SHP77 treated with DMSO at 0.1 percent for 48 hours (cell line): ENCODE results near the gene TMEM53.
A peak's percentile ranks its signal among the peaks of the same experiment; 100 is the strongest.

Experiments used
- DNase-seq: peaks from one replicate; lab custom pipeline; 2025; lab: John Stamatoyannopoulos, UW

TMEM53 gene

GRCh38 chr1:44696789-44697345 lies 22.6 kb upstream of the TMEM53 start:
- DNase-seq: no peak

GRCh38 chr1:44696101-44696500 lies 21.8 kb upstream of the TMEM53 start:
- DNase-seq: no peak

GRCh38 chr1:44695671-44696070 lies 21.4 kb upstream of the TMEM53 start:
- DNase-seq: no peak

- DNase-seq: no peak
Measured at GRCh38 chr1:44694863-44695478, 20.7 kb upstream of the TMEM53 start.

DNA sequence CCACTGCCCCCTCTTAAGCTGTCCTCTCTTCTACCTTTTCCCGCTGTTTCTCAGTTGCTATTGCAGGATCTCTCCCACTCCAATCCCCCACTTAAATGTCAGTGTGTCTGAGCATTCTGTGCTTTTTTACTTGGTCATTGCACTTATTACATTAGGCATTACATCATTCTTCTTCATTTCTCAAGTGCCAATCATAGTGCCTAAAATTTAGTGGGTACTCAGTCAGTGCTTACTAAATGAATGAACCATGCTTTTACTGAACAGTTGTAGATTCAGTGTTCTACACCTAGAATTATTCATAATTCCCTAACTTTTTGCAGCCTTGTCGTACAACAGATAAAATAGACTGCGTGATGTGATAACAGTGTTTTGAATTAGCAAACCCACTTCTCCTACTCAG lies 19.6 kb upstream of the TMEM53 start:
- DNase-seq: no peak

DNA sequence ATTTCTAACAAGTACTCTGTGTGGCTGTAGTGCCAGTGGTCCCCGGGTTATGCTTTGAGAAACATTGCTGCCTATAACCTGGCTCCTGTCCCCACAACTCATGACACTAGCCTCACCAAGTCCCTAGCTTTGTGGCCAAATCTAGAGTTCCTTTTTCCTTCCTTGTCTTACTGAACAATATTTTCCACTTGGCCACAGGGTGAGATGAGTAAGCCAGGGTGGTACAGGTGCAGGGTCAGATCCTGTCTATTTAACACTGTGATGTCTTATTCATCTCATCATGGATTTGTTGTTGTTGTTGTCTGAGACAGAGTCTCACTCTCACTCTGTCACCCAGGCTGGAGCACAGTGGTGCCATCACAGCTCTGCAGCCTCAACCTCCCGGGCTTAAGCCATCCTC lies 18.9 kb upstream of the TMEM53 start:
- no peak for DNase-seq

- DNase-seq: no peak
Measured at GRCh38 chr1:44689447-44689765, 15.1 kb upstream of the TMEM53 start.

- no peak for DNase-seq
Measured at GRCh38 chr1:44688760-44689446, 14.6 kb upstream of the TMEM53 start.

GRCh38 chr1:44685881-44686280 lies 11.6 kb upstream of the TMEM53 start:
- DNase-seq: no peak

- DNase-seq: no peak
Measured at GRCh38 chr1:44685218-44685617, 10.9 kb upstream of the TMEM53 start.

- no peak for DNase-seq
Measured at GRCh38 chr1:44684525-44684924, 10.2 kb upstream of the TMEM53 start.

DNA sequence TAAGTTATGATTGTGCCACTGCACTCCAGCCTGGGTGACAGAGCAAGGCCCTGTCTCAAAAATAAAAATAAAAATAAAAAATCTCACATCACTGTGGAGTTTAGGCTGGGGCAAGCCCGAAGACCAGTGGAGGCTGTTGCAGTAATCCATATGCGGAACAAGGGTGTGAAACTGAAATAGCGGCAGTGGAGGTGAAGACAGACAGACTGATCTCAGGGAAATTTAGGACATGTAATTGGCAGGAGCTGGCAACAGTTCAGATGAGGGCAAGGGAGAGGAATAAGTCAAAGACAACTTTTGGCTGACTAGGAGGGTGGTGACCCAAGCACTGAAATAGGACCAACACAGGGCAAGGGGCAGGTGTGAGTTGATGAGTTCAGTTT lies 8.6 kb upstream of the TMEM53 start:
- no peak for DNase-seq

GRCh38 chr1:44681905-44682882 lies 7.9 kb upstream of the TMEM53 start:
- peak; percentile 21 for DNase-seq

- no peak for DNase-seq
Measured at GRCh38 chr1:44679468-44679867, 5.2 kb upstream of the TMEM53 start.

GRCh38 chr1:44678626-44679025 lies 4.3 kb upstream of the TMEM53 start:
- DNase-seq: no peak

DNA sequence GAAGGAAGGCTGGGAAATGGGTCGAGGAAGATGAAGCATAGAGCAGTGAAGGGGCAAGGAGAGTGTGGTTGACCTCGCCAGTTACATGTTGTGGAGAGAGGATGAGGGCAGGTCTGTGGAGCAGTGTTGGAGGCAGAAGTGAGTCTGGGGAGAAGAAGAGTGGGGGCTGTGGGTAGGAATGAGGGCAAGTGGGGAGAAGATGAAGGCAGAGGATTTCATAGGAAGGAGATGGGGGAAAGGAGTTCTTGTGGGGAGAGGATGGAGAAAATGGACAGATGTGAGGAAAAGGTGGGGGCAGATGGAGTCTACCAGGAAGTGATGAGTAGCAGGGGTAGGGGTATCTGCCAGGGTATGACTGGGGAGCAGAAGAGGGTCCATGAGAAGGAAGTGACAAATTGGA lies 3.8 kb upstream of the TMEM53 start:
- DNase-seq: no peak

- peak; percentile 60 for DNase-seq
Measured at GRCh38 chr1:44677201-44677766, 3.0 kb upstream of the TMEM53 start.

DNA sequence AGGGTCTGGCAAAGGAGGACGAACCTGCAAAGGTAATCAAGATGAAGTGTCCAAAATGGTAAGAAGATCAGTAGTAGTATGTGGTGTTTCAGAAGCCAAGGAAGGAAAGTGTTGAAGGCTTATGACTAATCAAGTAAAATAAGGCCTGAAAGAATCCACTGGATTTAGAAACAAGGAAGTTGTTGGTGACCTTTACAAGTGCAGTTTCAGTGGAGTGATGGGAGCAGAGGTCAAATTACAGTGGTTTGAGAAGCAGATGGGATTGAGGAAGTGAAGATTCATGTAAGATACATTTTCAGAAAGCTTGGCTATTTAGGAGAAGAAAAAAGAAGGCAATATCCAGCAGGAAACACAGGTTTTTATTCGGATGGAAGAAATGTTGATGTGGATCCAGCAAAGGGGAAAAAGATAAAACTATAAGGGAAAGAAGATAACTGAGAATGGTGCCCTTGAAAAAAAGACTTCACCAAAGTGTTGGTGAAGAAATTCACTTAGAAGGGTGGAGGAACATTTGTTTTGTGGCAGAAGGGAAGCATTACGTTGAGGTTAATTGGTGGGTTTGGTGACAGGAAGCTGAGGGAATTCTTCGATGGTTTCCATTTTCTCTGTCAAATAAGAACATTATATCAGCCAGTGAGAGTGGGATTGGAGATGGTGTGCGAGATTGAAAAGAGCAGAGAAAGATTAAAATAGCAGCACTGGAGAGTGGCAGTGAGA lies 2.4 kb upstream of the TMEM53 start:
- no peak for DNase-seq

- no peak for DNase-seq
Measured at GRCh38 chr1:44675186-44675585, 905 bp upstream of the TMEM53 start.

DNA sequence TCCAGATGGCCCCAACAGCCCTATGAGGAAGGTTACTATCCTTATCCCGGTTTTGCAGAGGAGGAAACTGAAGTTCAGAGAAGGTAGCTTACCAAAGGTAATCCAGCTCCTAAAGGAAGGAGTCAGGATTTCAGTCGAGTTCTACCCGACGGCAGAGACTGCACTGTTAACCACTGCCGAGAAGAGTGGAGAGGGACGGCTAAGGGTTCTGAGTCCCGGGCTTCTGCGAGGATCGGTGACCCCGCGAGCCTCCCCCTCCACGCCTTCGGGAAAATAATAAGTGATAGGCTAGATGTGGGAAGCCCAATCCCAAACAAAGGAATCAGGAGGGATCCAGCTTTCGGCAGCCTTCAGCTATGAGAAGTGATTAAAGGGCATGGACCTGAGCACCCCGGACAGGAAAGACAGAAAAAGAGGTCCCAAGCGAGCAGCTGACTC lies 587 bp downstream of the TMEM53 start:
- DNase-seq: no peak

GRCh38 chr1:44672961-44673674 lies 1.2 kb downstream of the TMEM53 start:
- no peak for DNase-seq
